HG03108 (cell line): ENCODE measurements around the gene DSCAML1.

Experiments
- ATAC-seq: cut with Tn5 transposase; IDR thresholded peaks from one replicate; pipeline ENCODE4 v1.9.1; 2021; ENCODE audit warnings: moderate library complexity; ENCODE audit not compliant: unreplicated experiment

The DSCAML1 gene

DNA sequence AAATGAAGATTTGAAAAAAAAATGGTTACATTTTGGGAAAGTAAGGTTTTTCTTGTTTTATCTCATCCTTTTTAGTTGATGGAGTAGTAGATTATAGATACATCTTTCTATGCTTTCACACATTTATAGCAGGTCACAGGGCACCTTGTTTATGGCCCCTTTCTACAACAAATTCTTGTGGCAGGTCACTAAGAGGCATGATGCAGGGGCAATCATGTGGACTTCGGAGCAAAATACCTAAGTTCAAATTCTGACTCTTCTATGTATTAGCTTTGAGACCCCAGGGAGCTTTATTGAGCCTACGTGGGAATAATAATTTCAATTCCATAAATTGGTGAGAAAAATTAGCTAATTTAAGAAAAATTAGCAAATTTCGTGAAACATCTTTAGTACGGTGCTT lies 177.4 kb downstream of the DSCAML1 start:
- no peak for ATAC-seq

- ATAC-seq: no peak
These were observed 178.0 kb downstream of the DSCAML1 start for GRCh38 chr11:117618982-117619355.

DNA sequence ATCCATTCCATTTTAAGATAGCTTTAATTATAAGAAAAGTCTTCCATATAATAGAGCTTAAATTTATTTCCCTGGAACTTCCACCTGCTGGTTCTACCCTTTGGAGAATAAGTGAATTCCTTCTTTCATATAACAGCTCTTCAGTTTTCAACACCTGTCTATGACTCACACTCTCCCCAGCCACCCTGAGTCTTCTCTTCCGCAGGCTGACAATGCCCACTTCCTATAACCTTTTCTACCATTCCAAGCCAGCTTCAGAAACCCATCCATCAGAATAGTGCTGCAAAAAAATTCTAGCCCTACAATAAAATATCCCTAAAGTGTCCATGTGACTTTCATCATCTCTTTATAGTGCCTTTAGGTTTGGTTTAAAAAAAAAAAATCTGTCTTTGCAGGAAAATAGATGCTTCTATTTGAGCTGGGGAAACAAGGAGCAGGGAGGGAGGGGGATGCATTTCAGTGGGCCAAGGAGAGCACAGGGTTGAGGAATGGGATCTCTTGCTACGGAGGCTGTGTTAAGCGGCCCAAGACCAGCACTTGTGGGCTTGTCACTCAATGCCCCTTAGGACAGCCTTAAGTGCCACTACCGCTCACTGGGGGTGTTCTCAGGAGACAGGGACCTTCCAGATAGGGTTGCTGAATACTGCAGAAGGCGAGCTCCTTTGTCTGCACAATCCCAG lies 178.6 kb downstream of the DSCAML1 start:
- ATAC-seq: no peak

GRCh38 chr11:117616979-117617378 lies 180.0 kb downstream of the DSCAML1 start:
- no peak for ATAC-seq

DNA sequence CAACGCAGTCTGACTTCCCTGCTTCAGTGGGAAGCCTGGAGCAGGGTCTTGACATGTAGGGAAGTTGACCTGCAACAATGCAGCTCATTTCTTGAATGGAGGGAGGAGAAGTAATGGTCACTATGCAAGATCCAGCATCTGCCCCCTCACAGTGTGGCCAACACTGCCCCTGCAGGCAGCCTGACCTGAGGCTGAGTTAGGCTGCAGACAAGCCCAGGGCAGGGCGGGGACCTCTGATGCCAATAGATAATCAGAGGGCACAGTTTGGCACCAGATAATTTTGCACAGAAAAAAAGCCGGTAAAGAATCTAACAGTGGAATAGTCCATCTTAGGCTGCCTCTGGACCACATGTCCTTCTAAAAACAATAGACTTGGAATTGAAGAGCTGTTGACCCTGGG lies 182.3 kb downstream of the DSCAML1 start:
- ATAC-seq: no peak

- ATAC-seq: no peak
These were observed 183.5 kb downstream of the DSCAML1 start for GRCh38 chr11:117613521-117613920.

DNA sequence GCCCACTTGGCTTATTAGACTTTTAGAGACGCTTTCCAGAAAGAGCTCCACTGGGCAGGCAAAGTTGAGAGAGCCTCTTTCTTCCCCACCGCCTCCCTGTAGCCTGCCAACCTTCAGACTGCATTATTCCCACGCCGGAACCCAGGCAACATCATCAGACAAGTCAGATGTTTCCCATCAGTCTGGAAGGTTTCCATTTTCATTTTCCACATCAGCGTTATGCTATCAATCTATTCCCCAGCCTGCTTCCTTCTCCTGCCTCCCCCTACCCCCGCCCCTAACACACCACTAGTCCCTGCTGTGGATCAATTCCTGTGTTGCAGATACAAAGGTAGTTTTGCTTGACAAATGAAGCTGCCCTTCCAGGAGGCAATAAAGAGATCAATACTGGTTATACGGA lies 184.8 kb downstream of the DSCAML1 start:
- no peak for ATAC-seq

DNA sequence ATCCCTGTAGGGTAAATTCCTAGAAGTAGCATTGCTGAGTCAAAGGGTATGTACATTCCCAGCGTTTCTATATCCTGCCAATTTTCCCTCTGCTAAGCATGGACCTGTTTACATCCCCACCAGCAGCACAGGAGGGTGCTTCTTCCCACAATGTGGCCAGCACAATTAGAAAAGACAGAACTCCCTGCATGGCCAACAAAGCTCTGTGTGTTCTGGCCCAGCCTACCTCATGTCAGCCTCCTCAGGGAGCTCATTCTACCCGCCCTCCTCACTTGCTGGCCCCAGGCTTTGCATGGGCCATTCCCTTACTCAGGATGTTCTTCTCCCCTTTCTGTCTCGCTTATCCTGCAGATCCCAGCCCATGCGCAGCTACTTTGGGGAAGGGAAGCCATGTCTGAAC lies 186.1 kb downstream of the DSCAML1 start:
- ATAC-seq: no peak

- ATAC-seq: no peak
These were observed 187.0 kb downstream of the DSCAML1 start for GRCh38 chr11:117610045-117610444.

DNA sequence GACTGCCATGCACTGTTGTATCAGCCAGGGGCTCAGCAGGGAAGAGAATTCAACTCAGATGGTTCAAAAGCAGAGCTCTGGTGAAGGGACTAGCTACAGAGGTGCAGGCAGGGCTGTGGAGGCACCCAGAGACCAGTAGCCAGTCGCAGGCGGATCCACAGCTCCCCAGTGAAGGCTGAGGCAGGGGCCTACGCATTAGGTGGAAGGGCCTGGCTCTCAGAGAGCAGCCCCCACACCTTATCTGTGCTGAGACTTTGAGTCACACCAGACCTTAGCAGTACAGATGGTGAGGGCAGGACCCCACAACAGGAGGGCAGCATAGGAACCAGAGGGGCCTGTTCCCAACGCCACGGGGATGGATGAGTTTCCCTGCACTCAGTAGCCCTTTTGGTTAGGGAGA lies 189.6 kb downstream of the DSCAML1 start:
- no peak for ATAC-seq

DNA sequence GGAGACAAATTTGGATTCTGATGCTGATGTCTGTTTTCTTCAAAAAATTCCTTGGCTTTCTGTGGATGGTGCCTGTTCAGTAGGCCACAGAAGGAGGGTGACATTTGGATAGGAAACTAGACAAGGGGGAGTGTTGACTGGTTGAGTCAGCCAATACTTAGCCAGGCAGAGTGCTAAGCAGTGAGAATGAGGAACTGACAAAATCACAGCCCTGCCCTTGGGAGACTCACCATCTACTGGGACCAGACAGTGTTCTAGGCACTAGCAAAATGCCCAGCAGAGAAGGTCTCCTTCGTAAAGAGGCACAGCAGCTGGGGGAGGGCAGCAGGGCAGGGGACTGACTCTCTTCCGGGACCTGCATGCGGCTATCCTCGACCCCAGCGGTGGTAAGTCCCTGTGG lies 190.2 kb downstream of the DSCAML1 start:
- peak; percentile 43 for ATAC-seq

DNA sequence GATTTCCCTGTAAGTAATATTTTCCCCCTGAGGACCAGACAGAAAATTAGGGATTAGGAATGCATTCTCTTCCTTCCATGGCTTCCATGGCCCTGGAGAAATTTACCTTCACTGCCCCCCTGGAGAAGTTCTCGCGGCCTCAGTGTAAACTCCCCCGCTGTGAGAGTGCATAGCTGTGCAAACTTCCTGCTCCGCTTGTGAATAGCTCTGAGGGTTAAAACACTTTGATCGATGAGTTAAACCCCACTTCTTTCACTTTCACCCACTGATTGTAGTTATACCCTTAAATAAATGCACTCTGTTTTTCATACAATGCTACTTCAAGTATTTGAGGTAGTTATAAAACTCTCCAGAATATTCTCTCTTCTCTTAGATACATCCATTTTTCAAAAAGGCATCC lies 190.8 kb downstream of the DSCAML1 start:
- no peak for ATAC-seq

- no peak for ATAC-seq
These were observed 191.7 kb downstream of the DSCAML1 start for GRCh38 chr11:117605331-117605730.

- no peak for ATAC-seq
These were observed 192.6 kb downstream of the DSCAML1 start for GRCh38 chr11:117604336-117604995.

GRCh38 chr11:117603932-117604331 lies 193.1 kb downstream of the DSCAML1 start:
- no peak for ATAC-seq

DNA sequence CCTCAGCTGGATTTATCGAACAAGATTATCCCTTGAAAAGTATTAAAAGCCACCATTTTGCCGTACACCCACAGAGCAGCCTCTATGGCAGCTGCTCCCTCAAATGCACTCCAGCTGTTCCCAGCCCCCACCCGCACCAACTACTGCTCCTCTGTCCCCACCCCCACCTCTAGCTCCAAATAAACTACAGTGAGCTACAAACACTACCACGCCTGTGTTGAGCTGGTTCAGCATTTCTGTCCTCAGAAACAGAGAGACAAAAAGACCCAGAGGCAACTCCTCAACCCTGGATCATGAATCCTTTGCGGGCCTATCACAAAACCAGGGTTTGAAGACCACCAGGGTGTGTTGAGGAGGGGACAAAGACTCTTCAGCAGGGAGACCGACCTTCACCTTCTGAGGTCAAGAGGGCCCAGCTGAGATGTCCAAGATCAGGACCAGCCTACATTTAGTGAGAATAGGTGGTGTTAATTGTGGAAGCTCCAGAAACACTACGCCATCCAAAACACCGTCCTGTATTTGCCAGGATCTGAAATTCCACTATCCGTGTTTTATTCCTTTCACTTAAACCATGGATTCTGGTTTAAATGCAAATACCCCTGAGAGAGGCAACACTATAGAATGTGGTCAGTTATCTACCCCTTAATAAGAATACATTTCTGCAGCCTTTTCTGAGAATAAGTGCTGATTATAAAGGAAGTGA lies 195.9 kb downstream of the DSCAML1 start:
- no peak for ATAC-seq

- no peak for ATAC-seq
These were observed 196.7 kb downstream of the DSCAML1 start for GRCh38 chr11:117600234-117600783.

DNA sequence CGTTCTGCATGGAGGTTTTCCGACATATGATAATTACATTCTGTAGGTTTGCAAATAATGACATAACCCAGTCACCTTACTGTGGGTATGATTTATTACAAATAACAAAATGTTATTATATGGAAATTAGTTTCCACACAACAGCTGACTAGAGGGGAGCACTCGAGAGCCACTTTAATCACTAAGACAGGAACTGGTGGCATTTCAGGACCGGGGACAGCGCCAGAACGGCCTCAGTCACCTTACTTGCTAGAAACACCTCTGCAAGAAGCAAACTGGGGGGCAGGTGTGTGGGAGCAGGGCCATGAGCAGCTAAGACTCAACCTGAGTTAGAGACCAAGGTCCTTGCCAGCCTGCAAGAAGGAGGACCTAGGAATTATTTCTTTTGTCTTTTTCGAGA lies 199.9 kb downstream of the DSCAML1 start:
- ATAC-seq: no peak

- no peak for ATAC-seq
These were observed 201.6 kb downstream of the DSCAML1 start for GRCh38 chr11:117595440-117595839.

GRCh38 chr11:117594721-117595120 lies 202.3 kb downstream of the DSCAML1 start:
- no peak for ATAC-seq

GRCh38 chr11:117593065-117593464 lies 204.0 kb downstream of the DSCAML1 start:
- ATAC-seq: no peak
